ENCODE measurements around the gene PTGER1. TPM values are rescaled to one million over a fixed set of nuclear protein-coding genes. Genes with fewer than 3 reads are reported as not detected.

PTGER1 gene
- polyA plus RNA-seq, 2 donors = 0.32 to 0.47 TPM

Other genes with a start within 250 kb of the PTGER1 start
- gene ADGRE5, start 93.9 kb downstream of the PTGER1 start, polyA plus RNA-seq = 1 to 10 TPM; 4.5 to 6.1 TPM
- gene DDX39A, start 56.0 kb downstream of the PTGER1 start, polyA plus RNA-seq = 100 to 1,000 TPM in 1 of 2 donors, 10 to 100 TPM in 1; 92.6 to 111 TPM
- gene PKN1, start 42.0 kb downstream of the PTGER1 start, polyA plus RNA-seq = 10 to 100 TPM; 10.7 to 12.6 TPM
- gene GIPC1, start 20.8 kb upstream of the PTGER1 start, polyA plus RNA-seq = 100 to 1,000 TPM; 269 to 368 TPM
- 100 to 1,000 TPM; 249 to 309 TPM for gene DNAJB1, start 43.0 kb upstream of the PTGER1 start, polyA plus RNA-seq
- 100 to 1,000 TPM; 362 to 444 TPM for gene TECR, start 54.2 kb upstream of the PTGER1 start, polyA plus RNA-seq
- gene NDUFB7, start 96.7 kb upstream of the PTGER1 start, polyA plus RNA-seq = 100 to 1,000 TPM; 471 to 517 TPM
- gene CLEC17A, start 107.7 kb upstream of the PTGER1 start, polyA plus RNA-seq = under 1 TPM; 0.01 to 0.08 TPM
- under 1 TPM in 1 of 2 donors, not detected in 1; 0.07 TPM for gene ADGRE3, start 199.5 kb upstream of the PTGER1 start, polyA plus RNA-seq
- 1 to 10 TPM; 4.0 to 6.9 TPM for gene ZNF333, start 214.7 kb upstream of the PTGER1 start, polyA plus RNA-seq